Calu3 (cell line): Measurements from ENCODE around the gene FLRT1. TPM values are rescaled to one million over a fixed set of nuclear protein-coding genes. Genes with fewer than 3 reads are reported as not detected.

Experiments
- BruUV-seq: library from RNA; stranded (reverse); fragments of 400-500 nt; replicated peaks from 2 replicates; lab custom pipeline; 2021; lab: Mats Ljungman, UMichigan
- CTCF ChIA-PET: fragments of 300-600 bp; sonication (Branson Sonifier 250); formaldehyde crosslinking; loops from one replicate; lab custom pipeline; 2022; ENCODE audit warnings: antibody characterized with exemption; lab: Charles Lee
- DNase-seq: peaks from one replicate; pipeline ENCODE4 v3.0.0; 2022
- H3K27ac Mint-ChIP-seq: one replicate; pipeline ENCODE4 v1.8.0; 2022; ENCODE audit warnings: mixed read lengths; ENCODE audit not compliant: unreplicated experiment
- H3K27me3 Mint-ChIP-seq: one replicate; pipeline ENCODE4 v1.8.0; 2022; ENCODE audit warnings: mixed read lengths; ENCODE audit not compliant: unreplicated experiment
- H3K36me3 Mint-ChIP-seq: one replicate; pipeline ENCODE4 v1.8.0; 2022; ENCODE audit warnings: mild to moderate bottlenecking, moderate library complexity, mixed read lengths; ENCODE audit not compliant: insufficient read depth, unreplicated experiment
- H3K4me1 Mint-ChIP-seq: one replicate; pipeline ENCODE4 v1.8.0; 2022; ENCODE audit warnings: mild to moderate bottlenecking, low read depth, mixed read lengths; ENCODE audit not compliant: unreplicated experiment
- H3K4me3 Mint-ChIP-seq: one replicate; pipeline ENCODE4 v1.8.0; 2022; ENCODE audit warnings: mild to moderate bottlenecking, low read depth, moderate library complexity, mixed read lengths; ENCODE audit not compliant: unreplicated experiment
- H3K9me3 Mint-ChIP-seq: one replicate; pipeline ENCODE4 v1.8.0; 2022; ENCODE audit warnings: low read depth, mixed read lengths; ENCODE audit not compliant: unreplicated experiment
- intact Hi-C: fragments of 100-400 bp; cut with micrococcal nuclease; formaldehyde crosslinking; loops from one replicate; pipeline ENCODE4 v1.10.0; 2022; ENCODE audit not compliant: unreplicated experiment
- total RNA-seq: library from RNA; stranded (reverse); gene quantifications from 2 replicates; pipeline ENCODE4 v1.2.3, GENCODE V29; 2022
- TF ChIP-seq, protein P1 (sequence below): fragments of 200-600 bp; IDR thresholded peaks from one replicate; pipeline ENCODE4 v1.8.0; 2022; ENCODE audit warnings: antibody characterized with exemption; ENCODE audit not compliant: unreplicated experiment

FLRT1 gene
- total RNA-seq, 1 experiment from 2014 or later, result 0.09 TPM

DNA sequence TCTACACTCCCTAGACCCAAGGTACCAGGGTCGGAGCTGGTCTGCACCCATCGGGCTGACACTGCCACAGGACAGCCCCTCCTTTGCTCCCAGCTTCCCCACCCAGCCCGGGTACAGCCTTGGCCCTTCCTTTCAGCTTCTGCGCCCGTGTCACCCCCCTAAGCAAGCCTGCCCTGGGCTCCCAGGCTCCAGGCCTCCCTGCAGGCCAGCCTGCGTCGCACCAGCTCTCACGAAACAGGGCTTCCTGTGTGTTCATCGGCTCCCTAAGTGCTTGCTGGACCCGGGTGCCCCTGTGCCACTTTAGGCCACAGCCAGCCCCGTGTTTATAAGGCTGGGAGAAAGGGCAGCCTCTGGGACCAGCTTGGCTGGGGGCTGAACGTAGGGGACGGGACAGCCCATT lies 21.1 kb downstream of the FLRT1 start:
- Mint-ChIP-seq H3K9me3 (no peaks in the 10 kb centered on the region), H3K27me3 (no peaks in the 10 kb centered on the region), H3K36me3 (no peaks in the 10 kb centered on the region), H3K27ac (no peak overlapping the region), H3K4me1 (no peaks in the 10 kb centered on the region), H3K4me3 (no peak overlapping the region)
- DNase-seq, result no peak
- TF ChIP-seq, protein P1, sequence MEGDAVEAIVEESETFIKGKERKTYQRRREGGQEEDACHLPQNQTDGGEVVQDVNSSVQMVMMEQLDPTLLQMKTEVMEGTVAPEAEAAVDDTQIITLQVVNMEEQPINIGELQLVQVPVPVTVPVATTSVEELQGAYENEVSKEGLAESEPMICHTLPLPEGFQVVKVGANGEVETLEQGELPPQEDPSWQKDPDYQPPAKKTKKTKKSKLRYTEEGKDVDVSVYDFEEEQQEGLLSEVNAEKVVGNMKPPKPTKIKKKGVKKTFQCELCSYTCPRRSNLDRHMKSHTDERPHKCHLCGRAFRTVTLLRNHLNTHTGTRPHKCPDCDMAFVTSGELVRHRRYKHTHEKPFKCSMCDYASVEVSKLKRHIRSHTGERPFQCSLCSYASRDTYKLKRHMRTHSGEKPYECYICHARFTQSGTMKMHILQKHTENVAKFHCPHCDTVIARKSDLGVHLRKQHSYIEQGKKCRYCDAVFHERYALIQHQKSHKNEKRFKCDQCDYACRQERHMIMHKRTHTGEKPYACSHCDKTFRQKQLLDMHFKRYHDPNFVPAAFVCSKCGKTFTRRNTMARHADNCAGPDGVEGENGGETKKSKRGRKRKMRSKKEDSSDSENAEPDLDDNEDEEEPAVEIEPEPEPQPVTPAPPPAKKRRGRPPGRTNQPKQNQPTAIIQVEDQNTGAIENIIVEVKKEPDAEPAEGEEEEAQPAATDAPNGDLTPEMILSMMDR, result no peak
- CTCF ChIA-PET, result interaction anchor here (0.6 kb wide), 1 partner anchor 13 kb away, joined by 7 read pairs; no protein-coding TSS in a partner anchor
- intact Hi-C loops, result no loop called here
- no TSS peak for BruUV-seq

DNA sequence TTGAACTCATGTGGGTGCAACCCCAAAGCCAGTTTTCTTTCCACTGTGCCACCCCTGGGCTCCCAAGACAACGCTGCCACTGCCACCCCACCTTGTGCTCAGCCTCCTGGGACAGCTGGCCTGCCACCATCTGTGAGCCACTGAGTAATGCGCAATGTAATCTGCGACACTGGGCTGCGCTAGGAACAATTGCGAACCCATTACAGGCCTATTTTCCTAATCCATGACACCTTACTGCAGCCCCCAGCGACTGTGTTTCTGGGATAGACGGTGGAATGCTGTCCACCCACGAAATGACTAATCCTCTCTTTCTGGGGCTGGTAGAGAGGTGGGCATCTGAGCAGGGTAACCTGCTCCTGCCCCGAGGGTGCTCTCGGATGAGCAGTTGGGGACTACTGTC lies 22.2 kb downstream of the FLRT1 start:
- DNase-seq, result no peak
- no peak overlapping the region for H3K27ac Mint-ChIP-seq
- TF ChIP-seq, protein P1, result no peak
- H3K36me3 Mint-ChIP-seq, result no peaks in the 10 kb centered on the region
- intact Hi-C loops, result no loop called here
- BruUV-seq, result no TSS peak
- CTCF ChIA-PET, result no interaction called here
- no peaks in the 10 kb centered on the region for H3K27me3 Mint-ChIP-seq
- H3K4me3 Mint-ChIP-seq, result no peak overlapping the region
- no peaks in the 10 kb centered on the region for H3K4me1 Mint-ChIP-seq
- no peaks in the 10 kb centered on the region for H3K9me3 Mint-ChIP-seq

DNA sequence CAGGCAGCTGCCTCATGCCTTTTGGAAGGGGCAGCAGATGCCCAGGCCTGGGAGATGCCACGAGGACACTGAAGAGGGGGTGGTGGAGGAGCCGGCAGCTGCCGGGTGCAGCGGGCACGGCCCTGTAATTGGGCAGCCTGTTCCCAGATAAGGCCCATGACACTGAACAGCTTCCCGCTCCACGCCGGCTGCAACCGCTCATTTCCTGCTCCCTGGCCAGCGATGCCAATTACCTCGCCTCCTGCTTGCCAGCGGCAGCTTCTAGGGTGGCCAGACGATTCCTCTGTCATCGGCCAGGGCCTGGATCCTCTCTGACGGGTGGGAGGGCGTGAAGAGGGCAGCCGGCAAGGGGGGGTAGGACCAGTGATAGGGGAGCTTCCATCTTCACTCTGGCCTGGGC lies 22.8 kb downstream of the FLRT1 start:
- intact Hi-C loops, result no loop called here
- CTCF ChIA-PET, result no interaction called here
- no peak for DNase-seq
- no TSS peak for BruUV-seq
- Mint-ChIP-seq H3K9me3 (no peaks in the 10 kb centered on the region), H3K27me3 (no peaks in the 10 kb centered on the region), H3K4me3 (no peak overlapping the region), H3K27ac (peak overlapping the region; percentile 15), H3K36me3 (peaks cover 1% of the 10 kb centered on the region), H3K4me1 (no peaks in the 10 kb centered on the region)
- TF ChIP-seq, protein P1, result no peak

DNA sequence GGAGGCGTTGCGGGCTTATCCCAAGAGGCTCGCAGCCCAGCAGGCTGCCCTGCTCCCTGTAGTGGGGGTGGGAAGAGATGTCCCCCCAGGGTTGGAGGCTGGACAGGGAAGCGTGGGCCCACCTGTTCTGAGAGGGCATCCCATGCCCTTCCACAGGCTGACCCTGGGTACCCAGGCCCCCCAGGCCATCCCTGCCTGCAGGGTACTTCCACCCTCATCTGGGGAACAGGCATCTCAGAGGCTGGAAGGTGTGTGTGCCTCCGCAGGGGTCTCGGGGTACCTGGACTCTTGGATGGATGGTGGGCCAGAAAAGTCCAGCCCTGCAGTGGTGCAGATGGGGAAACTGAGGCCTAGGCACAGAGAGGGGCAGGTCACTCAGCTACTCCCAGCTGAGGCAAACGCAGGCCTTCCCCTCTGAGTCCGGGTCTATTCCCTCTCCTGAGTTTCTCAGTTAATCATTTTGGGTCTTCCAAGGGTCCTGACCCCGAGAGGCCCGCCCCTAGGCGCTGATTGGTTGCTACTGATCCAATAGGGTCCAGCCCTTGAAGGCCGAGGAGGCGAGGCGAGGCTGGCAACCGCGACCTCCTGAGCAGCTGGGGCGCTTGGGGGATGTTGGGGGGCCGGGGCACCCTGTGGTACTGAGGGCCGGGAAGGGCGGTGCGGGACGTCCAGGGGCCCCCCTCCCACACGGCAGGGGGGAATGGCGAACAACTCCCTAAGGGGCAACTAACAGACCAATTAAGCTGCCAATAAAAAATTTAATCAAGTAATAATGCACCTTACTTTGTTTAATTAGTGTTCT lies 23.8 kb downstream of the FLRT1 start:
- CTCF ChIA-PET, result no interaction called here
- intact Hi-C loops, result no loop called here
- Mint-ChIP-seq H3K36me3 (peaks cover 4% of the 10 kb centered on the region), H3K9me3 (no peaks in the 10 kb centered on the region), H3K4me3 (no peak overlapping the region), H3K27ac (no peak overlapping the region), H3K27me3 (no peaks in the 10 kb centered on the region), H3K4me1 (no peaks in the 10 kb centered on the region)
- DNase-seq, result no peak
- no TSS peak for BruUV-seq
- TF ChIP-seq, protein P1, result no peak
